Breast epithelium (tissue), 3 donors: Measurements from ENCODE around the gene TAAR1.

ENCODE experiments used
- POLR2A ChIP-seq: fragments of 450-650 bp; IDR thresholded peaks from one replicate; pipeline ENCODE4 v1.6.1; 2016; ENCODE audit warnings: antibody characterized with exemption, mild to moderate bottlenecking, moderate library complexity
- POLR2AphosphoS5 ChIP-seq, 3 donors: sonication (generic); formaldehyde crosslinking; IDR thresholded peaks; one replicate each; pipeline ENCODE4 v1.6.1; 2017; ENCODE audit warnings: antibody characterized with exemption in 3 of 3
- TF ChIP-seq, protein P1 (sequence below), 3 donors: fragments of 450-650 bp; IDR thresholded peaks; one replicate each; pipeline ENCODE4 v1.5.1; 2016 to 2017; ENCODE audit warnings: antibody characterized with exemption in 3 of 3, mild to moderate bottlenecking in 3 of 3, moderate library complexity in 3 of 3

DNA sequence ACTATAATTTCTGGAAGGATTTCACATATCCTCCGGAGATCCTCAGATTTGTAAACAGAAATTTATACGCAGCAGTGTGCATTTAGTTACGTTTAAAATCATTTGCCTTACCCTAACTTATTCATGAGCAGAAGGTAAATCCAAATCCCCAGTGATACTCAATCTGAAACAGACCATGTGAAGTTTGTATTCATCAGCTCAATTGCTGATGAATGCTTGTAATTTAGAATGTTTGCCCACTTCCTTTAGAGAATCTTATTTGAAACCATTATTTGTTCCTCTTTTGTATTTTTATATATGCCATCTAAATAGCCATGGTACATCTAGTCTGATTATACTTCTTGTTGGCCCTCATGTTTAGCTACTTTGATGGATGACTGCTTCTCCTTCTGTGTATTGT lies 15.4 kb downstream of the TAAR1 start:
- TF ChIP-seq, protein P1, sequence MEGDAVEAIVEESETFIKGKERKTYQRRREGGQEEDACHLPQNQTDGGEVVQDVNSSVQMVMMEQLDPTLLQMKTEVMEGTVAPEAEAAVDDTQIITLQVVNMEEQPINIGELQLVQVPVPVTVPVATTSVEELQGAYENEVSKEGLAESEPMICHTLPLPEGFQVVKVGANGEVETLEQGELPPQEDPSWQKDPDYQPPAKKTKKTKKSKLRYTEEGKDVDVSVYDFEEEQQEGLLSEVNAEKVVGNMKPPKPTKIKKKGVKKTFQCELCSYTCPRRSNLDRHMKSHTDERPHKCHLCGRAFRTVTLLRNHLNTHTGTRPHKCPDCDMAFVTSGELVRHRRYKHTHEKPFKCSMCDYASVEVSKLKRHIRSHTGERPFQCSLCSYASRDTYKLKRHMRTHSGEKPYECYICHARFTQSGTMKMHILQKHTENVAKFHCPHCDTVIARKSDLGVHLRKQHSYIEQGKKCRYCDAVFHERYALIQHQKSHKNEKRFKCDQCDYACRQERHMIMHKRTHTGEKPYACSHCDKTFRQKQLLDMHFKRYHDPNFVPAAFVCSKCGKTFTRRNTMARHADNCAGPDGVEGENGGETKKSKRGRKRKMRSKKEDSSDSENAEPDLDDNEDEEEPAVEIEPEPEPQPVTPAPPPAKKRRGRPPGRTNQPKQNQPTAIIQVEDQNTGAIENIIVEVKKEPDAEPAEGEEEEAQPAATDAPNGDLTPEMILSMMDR (IDR thresholded peaks at IDR 0.05) = no peak
- TF ChIP-seq POLR2A (no peak), POLR2AphosphoS5 (IDR thresholded peaks at IDR 0.05) (no peak)
